GM21390 (cell line): ENCODE data around the gene MLXIPL.
"Not testable (repeated sequence)": the region's sequence is repeated elsewhere in the genome, so short reads cannot be mapped to it uniquely, and the experiment has no call there.

Experiments used
- ATAC-seq: cut with Tn5 transposase; IDR thresholded peaks from one replicate; pipeline ENCODE4 v1.9.1; 2021; ENCODE audit not compliant: unreplicated experiment

MLXIPL gene

DNA sequence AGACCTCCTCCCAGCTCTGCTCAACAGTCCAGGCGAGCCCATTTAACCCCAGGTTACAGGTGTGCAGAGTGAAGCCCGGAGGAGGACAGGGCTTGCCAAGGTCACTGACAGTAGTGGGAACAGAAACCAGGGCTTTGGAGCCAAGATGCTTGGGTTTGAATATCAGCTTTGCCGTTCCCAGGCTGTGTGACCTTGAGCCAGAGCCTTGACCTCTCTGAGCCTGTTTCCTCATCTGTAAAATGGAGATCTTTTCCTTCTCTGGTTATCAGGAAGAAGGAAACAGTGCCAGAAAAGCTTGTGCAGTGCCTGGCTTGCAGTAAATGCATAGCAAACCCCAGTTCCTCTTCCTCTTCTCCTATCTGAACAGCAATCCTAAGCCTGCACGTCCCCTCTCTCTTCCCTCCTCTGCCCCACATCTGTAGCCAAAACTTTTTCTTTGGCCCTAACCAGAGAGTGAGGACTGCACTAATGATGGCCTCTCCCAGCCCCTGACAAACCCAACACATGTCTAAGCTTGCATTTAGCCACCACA lies 21.4 kb upstream of the MLXIPL start:
- ATAC-seq: no peak

DNA sequence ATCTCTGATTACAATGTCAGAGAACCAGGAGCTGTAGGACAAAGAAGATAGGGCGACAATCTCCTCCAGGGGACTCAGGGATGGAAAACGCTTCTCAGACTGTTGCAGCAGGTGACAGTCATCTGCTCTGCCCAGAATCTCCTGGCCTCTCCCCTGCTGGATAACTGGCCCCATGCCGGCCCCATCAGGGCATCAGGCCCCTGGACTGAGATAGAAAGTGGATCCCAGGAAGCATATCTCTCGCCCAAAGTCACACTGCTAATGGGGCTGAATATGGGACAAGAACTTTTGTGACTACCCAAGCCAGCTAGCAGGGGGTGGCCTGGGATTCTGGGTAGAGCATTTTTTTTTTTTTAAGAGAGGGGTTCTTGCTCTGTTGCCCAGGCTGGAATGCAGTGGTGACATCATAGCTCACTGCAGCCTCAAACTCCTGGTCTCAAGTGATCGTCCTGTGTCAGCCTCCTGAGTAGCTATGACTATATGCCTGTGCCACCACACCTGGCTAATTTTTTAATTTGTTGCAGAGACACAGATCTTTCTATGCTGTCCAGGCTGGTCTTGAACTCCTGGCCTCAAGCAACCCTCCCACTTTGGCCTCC lies 20.5 kb upstream of the MLXIPL start:
- ATAC-seq: no peak

DNA sequence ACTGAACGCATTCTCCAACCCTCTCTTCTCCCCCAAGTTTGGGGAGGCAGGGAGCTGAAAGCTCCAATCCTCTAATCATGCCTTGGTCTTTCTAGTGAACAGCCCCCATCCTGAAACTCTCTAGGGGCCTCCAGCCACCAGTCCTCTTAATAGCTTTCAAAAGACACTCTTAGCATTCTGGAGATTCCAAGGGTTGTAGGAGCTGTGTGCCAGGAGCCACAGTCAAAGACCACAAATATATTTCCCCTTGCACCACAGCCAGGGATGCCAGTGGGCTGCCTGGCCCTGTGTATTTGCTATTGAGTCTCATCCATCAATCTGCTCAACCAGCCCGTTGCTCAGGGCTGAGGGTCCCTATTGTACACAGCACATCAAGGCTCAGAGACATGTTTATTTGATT lies 18.5 kb upstream of the MLXIPL start:
- ATAC-seq: no peak

DNA sequence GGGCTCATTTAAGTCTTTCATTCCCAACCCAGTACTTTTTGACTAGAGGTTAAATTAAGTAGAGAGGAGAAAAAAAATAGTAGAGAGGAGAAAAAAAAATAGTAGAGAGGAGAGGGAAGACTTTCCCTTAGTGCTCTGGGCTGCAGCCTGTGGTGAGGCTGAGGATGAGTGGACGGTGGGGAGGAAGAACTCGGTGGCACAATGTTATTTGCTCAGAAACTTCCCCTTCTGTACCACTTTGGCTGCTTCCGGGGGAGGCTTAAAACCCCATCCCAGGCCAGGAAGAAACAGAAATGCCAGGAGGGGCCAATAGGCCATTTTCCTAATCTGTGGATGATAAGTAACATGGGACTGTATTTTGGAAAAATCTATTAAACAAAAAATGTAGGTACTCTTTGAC lies 14.6 kb upstream of the MLXIPL start:
- no peak for ATAC-seq

DNA sequence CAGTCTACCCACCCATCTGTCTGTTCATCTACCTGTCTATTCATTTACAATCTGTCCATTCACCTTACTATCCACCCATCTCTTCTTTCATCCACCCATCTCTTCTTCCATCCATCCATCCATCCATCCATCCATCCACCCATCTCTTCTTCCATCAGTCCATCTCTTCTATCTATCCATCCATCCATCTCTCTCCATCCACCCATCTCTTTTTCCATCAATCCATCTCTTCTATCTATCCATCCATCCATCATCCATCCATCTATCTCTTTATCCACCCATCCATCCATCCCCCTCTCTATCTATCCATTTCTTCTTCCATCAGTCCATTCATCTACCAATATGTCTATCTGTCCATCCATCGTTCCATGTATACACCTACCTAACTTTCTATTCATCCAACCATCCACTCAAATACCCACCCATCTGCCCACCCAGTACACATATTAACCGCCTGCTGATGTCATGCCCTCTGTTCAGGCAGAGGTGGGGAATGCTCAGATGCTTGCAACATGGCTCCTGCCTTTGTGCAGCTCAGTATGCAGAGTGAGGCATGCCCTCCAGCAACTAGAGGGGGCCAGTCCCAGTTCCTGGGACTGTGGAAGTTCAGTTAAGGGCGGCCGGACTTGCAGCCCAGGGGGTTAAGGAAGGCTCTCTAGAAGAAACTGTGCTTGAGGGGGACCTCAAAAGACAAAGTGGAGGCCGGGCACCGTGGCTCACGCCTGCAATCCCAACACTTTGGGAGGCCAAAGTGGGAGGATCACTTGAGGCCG lies 11.3 kb upstream of the MLXIPL start:
- no peak for ATAC-seq

DNA sequence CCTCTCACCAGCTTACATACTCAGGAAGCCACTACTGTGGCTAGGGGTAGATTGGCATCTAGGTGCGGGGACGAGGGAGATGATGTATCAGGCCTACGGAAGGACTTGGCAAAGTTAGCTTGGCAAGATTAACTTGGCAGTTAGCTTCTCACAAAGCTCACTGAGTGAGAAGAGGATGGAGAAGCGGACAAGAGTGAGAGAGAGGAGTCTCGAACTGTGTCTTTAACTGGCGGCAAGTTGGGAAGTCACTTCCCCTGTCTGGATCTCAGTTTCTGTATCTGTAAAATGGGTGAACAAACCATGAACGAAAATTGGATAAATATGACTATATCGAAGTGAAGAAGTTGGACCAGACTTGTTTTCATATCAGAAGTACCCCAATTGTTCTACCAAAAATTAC lies 9.5 kb upstream of the MLXIPL start:
- no peak for ATAC-seq

DNA sequence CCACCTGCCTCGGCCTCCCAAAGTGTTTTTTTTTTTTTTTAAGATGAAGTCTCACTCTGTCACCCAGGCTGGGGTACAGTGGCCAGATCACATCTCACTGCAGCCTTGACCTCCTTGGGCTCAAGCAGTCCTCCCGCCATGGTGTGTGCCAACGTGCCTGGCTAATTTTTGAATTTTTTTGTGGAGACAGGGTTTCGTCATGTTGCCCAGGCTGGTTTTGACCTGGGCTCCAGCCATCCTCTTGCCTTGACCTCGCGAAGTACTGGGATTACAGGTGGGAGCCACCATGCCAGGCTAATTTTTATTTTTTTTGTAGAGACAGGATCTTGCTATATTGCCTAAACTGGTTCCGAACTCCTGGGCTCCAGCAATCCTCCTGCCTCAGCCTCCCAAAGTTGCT lies 9.0 kb upstream of the MLXIPL start:
- no peak for ATAC-seq

DNA sequence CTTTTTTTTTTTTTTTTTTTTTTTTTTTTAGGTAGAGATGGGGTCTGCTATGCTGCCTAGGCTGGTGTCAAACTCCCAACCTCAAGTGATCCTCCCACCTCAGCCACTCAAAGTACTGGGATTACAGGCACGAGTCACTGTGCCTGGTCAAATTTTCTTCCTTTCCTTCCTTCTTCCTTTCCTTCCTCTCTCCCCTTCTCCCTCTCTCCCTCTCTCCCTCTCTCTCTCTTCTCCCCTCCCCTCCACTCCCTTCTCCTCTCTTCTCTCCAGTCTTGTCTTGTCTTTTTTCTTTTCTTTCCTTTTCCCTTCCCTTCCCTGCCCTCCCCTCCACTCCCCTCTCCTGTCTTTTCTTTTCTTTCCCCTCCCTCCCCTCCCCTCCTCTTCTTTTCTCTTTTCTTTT lies 7.2 kb upstream of the MLXIPL start:
- no peak for ATAC-seq

DNA sequence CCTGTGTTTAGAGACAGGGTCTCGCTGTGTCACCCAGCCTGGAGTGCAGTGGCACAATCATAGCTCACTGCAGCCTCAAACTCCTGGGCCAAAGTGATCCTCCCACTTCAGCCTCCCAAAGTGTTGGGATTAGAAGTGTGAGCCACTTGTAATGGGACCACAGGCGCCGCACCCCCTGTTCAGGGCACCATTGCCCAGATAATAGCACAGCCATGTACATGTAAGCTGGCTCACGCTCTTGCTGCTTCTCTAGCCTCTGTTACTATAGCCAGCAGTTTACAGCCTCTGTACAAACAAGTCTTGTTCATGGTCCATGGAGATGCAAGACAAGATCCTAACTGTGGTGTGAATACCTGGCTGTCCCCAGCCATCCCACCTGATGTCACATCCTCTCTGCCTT lies 4.2 kb upstream of the MLXIPL start:
- ATAC-seq: no peak

DNA sequence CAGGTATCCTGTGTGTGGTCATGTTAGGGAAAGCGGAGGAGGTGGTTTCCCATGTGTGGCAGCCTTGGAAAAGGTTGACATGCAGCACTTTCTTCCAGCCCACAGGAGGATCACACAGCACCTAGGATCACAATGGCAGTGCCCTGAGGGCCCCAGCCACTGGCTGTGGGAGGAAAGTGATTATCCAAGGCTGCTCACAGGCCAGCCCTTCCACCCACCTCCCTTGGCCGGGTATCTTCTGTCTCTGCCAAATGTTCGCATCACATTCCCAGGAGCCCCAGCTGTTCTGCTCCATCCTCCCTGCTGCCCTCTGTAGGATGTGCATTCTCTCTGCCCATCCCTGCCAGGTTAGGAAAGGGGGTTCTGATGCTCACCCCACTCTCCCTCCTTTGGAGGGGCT lies 2.5 kb upstream of the MLXIPL start:
- no peak for ATAC-seq

DNA sequence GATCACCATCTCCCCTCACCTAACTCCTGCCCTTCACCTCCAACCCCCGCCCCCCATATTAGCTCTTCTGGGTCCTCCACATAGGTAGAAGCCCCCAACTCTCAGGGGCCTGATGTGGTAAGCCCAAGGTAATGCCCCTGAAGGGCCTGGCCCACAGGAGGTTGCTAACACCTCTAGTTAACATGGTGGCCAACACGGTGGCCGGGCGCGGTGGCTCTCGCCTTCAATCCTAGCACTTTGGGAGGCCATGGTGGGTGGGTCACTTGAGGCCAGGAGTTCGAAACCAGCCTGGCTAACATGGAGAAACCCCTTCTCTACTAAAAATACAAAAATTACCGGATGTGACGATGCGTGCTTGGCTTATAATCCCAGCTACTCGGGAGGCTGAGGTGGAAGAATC lies 954 bp upstream of the MLXIPL start:
- ATAC-seq: no peak

DNA sequence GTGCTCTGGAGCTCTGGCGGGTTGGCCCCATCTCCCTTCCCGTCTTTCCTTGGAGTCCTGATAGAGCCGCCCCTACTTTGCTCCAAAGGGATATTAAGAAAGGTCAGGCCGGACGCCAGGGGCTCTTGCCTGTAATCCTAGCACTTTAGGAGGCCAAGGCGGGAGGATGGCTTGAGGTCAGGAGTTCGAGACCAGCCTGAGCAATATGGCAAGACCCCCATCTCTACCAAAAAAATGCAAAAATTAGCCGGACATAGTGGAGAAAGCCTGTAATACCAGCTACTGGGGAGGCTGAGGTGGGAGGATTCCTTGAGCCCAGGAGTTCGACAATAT lies 313 bp upstream of the MLXIPL start:
- no peak for ATAC-seq

DNA sequence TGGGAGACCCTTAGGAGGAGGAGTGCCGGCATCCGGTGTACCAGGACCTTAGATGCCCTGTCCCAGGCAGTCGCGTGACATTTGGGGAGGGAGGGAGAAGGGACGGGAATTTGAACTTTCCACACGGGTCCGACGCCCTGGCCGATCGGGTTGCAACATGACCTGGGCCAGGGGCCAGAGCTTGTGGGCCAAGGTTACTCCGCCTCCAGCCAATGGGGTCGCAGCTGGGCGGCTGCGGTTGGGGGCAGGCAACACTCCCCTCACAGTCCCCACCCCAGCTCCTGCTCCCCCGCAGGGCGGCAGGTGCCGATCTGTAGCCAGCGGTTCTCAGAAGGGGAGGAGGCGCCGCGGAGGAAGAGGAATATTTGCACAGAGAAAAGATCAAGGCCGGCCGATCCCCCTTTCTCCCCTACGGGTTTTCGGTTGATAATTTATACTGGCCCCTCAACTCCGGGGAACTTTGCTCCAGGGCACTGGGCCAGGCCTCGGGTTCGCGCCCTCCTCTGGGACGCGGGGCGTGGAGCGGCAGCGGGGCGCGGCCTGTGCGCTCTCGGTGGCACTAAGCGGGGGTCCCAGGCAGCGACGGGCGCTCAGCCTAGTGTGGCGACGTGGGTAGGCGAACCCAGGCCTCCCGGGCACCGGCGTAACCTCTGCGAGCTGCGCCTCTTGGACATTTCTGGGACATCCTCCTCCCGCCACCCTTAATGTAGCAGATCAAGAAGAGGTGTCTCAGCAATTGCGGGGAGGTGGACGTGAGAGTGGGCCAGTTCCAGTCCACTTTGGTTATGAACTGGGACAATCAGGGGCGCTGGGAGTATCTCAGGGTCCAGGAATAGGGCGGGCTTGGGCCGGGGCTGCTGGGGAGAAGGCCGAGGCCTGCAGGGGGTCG lies 1.2 kb downstream of the MLXIPL start:
- ATAC-seq: no peak

DNA sequence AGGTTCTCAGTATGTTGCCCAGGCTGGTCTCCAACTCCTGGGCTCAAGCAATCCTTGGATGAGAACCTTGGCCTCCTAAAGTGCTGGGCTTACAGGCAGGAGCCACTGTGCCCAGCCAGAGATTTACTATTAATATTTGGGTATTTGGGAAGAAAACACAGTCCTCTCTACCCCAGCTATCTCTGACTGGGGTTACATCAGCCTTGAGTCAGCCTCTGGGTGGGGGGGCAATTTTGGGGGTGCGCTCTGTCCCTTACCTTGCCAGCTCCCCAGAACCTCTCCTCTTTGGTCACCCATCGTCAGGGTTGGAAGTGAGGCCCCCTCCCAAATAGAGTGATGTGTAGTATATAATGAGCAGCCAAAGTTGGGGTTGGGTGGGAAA lies 1.8 kb downstream of the MLXIPL start:
- ATAC-seq: no peak

DNA sequence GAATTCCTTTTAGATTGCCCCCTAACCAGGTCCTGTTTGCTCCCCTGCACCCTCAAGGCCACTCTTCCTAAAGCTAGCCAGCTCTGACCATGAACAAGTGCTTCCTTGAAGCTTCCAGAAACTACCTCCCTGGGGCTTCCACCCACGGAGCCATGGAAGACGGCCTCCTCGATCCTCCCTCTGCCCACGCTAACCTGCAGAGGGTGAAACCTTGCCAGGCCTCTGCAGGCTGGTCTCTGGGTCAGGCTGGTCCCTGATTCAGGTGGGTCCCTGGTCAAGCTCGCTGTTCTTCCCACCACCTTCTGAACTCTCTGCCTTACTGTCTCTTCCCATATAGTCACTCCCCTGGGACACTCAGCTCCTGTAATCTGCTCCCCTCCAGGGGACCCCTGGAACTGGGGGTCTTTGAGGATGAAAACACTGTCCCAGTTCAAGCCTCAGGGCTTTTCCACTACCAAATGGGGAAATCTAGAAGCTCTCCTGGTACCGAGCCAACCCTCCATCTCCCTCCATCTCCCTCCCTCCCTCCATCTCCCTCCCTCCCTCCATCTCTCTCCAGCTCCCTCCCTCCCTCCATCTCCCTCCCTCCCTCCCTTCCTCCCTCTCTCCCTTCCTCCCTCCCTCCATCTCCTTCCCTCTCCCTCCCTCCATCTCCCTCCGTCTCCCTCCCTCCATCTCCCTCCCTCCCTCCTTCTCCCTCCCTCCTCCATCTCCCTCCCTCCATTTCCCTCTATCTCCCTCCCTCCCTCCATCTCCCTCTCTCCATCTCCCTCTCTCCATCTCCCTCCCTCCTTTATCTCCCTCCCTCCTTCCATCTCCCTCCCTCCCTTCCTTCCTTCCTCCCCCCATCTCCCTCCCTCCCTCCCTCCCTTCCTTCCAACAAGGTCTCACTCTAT lies 2.9 kb downstream of the MLXIPL start:
- ATAC-seq: no peak

DNA sequence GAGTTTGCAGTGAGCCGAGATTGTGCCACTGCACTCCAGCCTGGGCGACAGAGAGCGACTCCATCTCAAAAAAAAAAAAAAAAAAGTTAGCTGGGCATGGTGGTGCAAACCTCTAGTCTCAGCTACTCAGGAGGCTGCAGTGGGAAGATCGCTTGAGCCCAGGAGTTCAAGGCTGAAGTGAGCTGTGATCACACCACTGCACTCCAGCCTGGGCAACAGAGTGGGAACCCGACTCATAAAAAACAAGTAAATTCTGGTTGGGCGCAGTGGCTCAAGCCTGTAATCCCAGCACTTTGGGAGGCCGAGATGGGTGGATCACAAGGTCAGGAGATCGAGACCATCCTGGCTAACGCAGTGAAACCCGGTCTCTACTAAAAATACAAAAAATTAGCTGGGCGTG lies 4.9 kb downstream of the MLXIPL start:
- ATAC-seq: not testable (repeated sequence)

DNA sequence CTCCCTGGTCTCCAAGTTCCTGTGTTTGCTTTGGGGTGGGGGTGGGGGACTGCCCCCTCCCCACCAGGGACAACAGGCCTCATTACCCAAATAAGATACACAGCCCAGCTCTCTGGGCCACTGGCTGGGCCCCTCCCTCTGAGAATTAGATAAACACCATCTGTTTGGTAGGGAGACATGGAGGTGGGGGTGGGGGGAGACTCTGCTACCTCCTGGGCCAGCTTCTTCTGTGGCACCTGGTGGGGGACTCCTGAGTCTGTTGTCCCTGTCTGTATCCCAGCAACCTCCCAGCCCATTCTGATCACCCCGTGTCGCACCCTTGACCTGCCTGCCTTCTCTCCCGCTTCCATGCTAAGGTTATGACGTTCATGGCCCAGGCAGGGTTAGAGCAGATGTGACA lies 5.8 kb downstream of the MLXIPL start:
- no peak for ATAC-seq

DNA sequence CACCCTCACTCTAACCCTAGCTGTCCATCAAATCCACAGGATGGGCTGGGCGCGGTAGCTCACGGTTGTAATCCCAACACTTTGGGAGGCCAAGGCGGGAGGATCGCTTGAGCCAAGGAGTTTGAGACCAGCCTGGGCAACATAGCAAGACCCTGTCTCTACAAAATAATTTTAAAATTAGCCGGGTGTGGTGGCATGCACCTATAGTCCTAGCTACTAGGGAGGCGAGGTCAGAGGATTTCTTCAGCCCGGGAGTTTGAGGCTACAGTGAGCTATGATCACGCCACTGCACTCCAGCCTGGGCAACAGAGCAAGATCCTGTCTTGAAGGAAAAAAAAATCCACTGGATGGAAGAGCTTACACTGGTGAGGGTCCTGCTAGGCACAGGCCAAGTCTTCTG lies 6.8 kb downstream of the MLXIPL start:
- ATAC-seq: not testable (repeated sequence)

DNA sequence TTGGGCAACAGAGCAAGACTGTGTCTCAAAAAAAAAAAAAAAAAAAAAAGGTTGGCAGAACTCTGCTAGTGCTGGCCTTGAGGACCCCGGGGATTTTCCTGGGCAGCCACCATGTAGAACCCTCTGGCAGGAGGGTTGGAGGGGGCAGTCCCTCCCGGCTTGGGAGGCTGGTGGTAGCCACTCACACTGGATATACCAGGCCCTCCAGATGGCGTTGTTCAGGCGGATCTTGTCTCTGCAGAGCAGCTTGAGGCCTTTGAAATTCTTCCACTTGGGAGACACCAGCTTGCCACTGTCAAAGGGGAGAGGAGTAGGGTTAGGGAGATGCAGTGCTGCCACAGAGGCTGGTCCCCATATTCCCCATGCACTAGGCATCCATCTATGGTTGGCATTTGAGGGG lies 8.4 kb downstream of the MLXIPL start:
- no peak for ATAC-seq

DNA sequence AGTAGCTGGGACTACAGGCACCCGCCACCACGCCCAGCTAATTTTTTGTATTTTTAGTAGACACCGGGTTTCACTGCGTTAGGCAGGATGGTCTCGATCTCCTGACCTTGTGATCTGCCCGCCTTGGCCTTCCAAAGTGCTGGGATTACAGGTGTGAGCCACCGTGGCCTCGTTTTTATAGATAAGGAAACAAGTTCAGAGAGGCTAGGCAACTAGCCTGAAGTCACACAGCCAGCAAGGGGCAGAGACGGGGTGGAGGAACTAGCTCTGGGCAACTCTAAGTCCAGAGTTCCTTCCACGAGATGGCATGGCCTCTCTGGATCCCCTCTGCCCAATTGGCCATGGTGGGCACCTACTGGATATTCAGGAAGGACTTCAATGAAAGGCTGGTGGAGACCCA lies 9.4 kb downstream of the MLXIPL start:
- not testable (repeated sequence) for ATAC-seq
